Testis (tissue), 2 donors: ENCODE measurements around the gene PXN.

Experiments used
- POLR2A ChIP-seq: fragments of 450-650 bp; IDR thresholded peaks from one replicate; pipeline ENCODE4 v1.6.1; 2017; ENCODE audit warnings: antibody characterized with exemption, mild to moderate bottlenecking, moderate library complexity
- TF ChIP-seq, protein P1 (sequence below), 3 experiments: fragments of 450-650 bp in 2 of 3; fragments of 200-600 bp in 1 of 3; sonication (generic) in 1 of 3; IDR thresholded peaks; one replicate each; pipeline ENCODE4 v1.5.1; 2016 to 2019; ENCODE audit warnings: antibody characterized with exemption in 3 of 3, mild to moderate bottlenecking in 2 of 3, moderate library complexity in 1 of 3

DNA sequence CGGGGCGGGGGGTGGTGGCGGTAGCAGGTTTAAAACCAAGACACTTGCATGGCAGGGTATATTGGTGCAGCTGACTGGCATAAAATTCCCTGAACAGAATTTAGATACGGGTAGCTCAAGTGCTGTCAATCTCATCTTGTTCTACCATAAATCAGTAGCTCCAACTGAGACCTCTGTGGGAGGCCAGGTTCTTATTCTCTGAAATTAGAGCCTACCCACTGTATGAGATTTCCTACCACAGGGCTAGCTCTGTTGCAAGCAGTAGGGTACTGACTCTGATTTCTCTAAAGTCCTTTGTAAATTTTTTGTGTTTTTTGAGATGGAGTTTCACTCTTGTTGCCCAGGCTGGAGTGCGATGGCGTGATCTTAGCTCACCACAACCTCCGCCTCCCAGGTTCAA lies 61.4 kb downstream of the PXN start:
- no peak for TF ChIP-seq POLR2A
- TF ChIP-seq, protein P1, sequence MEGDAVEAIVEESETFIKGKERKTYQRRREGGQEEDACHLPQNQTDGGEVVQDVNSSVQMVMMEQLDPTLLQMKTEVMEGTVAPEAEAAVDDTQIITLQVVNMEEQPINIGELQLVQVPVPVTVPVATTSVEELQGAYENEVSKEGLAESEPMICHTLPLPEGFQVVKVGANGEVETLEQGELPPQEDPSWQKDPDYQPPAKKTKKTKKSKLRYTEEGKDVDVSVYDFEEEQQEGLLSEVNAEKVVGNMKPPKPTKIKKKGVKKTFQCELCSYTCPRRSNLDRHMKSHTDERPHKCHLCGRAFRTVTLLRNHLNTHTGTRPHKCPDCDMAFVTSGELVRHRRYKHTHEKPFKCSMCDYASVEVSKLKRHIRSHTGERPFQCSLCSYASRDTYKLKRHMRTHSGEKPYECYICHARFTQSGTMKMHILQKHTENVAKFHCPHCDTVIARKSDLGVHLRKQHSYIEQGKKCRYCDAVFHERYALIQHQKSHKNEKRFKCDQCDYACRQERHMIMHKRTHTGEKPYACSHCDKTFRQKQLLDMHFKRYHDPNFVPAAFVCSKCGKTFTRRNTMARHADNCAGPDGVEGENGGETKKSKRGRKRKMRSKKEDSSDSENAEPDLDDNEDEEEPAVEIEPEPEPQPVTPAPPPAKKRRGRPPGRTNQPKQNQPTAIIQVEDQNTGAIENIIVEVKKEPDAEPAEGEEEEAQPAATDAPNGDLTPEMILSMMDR (IDR thresholded peaks at IDR 0.05), result no peak
